PC-9 (cell line): ENCODE data around the gene UXT. TPM values are rescaled to one million over a fixed set of nuclear protein-coding genes. Genes with fewer than 3 reads are reported as not detected.

Experiments
- Bru-seq: library from RNA; stranded (reverse); fragments of 400-500 nt; gene quantifications from one replicate; lab custom pipeline; 2021; lab: Mats Ljungman, UMichigan
- BruChase-seq, 2 experiments: library from RNA; stranded (reverse); fragments of 400-500 nt; gene quantifications; one replicate each; lab custom pipeline; 2021; lab: Mats Ljungman, UMichigan
- BruUV-seq: library from RNA; stranded (reverse); fragments of 400-500 nt; replicated peaks from 2 replicates; lab custom pipeline; 2021; lab: Mats Ljungman, UMichigan
- CTCF ChIA-PET: fragments of 300-600 bp; sonication (Branson Sonifier 250); formaldehyde crosslinking; loops from one replicate; lab custom pipeline; 2022; ENCODE audit warnings: antibody characterized with exemption; lab: Charles Lee
- POLR2A ChIA-PET: fragments of 300-600 bp; sonication (Branson Sonifier 250); formaldehyde crosslinking; loops from one replicate; lab custom pipeline; 2022; ENCODE audit warnings: antibody characterized with exemption; ENCODE audit not compliant: unreplicated experiment; lab: Charles Lee
- DNase-seq, 2 experiments: peaks; one replicate each; pipeline versions ENCODE4 v3.0.0 to v3.0.0-alpha.2; 2015 to 2022; ENCODE audit warnings: mixed read lengths in 1 of 2
- H2AFZ ChIP-seq: fragments of 200-600 bp; sonication (generic); 2 replicates; pipeline ENCODE4 v1.8.1; 2017; ENCODE audit warnings: antibody characterized with exemption
- H3F3A ChIP-seq: fragments of 200-600 bp; sonication (generic); 2 replicates; pipeline ENCODE4 v1.8.1; 2017; ENCODE audit warnings: antibody characterized with exemption, mild to moderate bottlenecking, low read depth; ENCODE audit not compliant: insufficient read depth
- H3K27ac ChIP-seq: fragments of 200-600 bp; sonication (generic); 2 replicates; pipeline ENCODE4 v1.6.1; 2016; ENCODE audit warnings: mixed run types
- H3K27me3 ChIP-seq: fragments of 200-600 bp; sonication (generic); 2 replicates; pipeline ENCODE4 v1.6.1; 2016; ENCODE audit warnings: low read depth, mixed run types; ENCODE audit not compliant: insufficient read depth
- H3K36me3 ChIP-seq: fragments of 200-600 bp; sonication (generic); 2 replicates; pipeline ENCODE4 v1.6.1; 2016; ENCODE audit warnings: low read depth, mixed run types
- H3K4me1 ChIP-seq: fragments of 200-600 bp; sonication (generic); replicated peaks from 2 replicates; pipeline ENCODE4 v1.6.1; 2016; ENCODE audit warnings: mixed run types; ENCODE audit not compliant: insufficient read depth
- H3K4me2 ChIP-seq: fragments of 200-600 bp; sonication (generic); 2 replicates; pipeline ENCODE4 v1.6.1; 2017; ENCODE audit warnings: mixed run types
- H3K4me3 ChIP-seq: fragments of 200-600 bp; sonication (generic); 2 replicates; pipeline ENCODE4 v1.6.1; 2016; ENCODE audit warnings: mixed run types
- H3K79me2 ChIP-seq: fragments of 200-600 bp; sonication (generic); 2 replicates; pipeline ENCODE4 v1.6.1; 2017; ENCODE audit warnings: low read depth, mixed run types
- H3K9me2 ChIP-seq: fragments of 200-600 bp; sonication (generic); 2 replicates; pipeline ENCODE4 v1.8.1; 2017; ENCODE audit warnings: mild to moderate bottlenecking; ENCODE audit not compliant: insufficient read depth
- H3K9me3 ChIP-seq: fragments of 200-600 bp; sonication (generic); 2 replicates; pipeline ENCODE4 v1.8.1; 2016; ENCODE audit warnings: low read depth; ENCODE audit not compliant: insufficient read depth
- H4K20me1 ChIP-seq: fragments of 200-600 bp; sonication (generic); 2 replicates; pipeline ENCODE4 v1.8.1; 2017; ENCODE audit not compliant: insufficient read depth
- CTCF ChIP-seq: fragments of 200-600 bp; sonication (generic); conservative IDR thresholded peaks from 2 replicates; pipeline ENCODE4 v1.6.1; 2017; ENCODE audit warnings: mixed run types, antibody characterized with exemption, mild to moderate bottlenecking, moderate library complexity
- EZH2 ChIP-seq: fragments of 200-600 bp; sonication (generic); IDR thresholded peaks from 2 replicates; pipeline ENCODE4 v1.8.0; 2017; ENCODE audit warnings: antibody characterized with exemption, low read depth
- intact Hi-C: fragments of 100-400 bp; cut with micrococcal nuclease; formaldehyde crosslinking; loops from one replicate; pipeline ENCODE4 v1.10.0; 2022; ENCODE audit not compliant: unreplicated experiment
- long read RNA-seq: library from polyadenylated mRNA; stranded (forward); transcript quantifications from one replicate; pipeline ENCODE4 v2.0.0, GENCODE V29; 2022
- total RNA-seq: library from RNA; stranded (reverse); gene quantifications from 2 replicates; pipeline ENCODE4 v1.2.3, GENCODE V29; 2021

Gene UXT, protein sequence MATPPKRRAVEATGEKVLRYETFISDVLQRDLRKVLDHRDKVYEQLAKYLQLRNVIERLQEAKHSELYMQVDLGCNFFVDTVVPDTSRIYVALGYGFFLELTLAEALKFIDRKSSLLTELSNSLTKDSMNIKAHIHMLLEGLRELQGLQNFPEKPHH
- total RNA-seq, result 46.0 and 53.8 TPM in 2 replicates
- Bru-seq, nascent RNA, result percentile 74 among the genes with signal in this experiment
- percentile 63 among the genes with signal in this experiment for BruChase-seq, experiment 1, labeled RNA remaining after a 2-hour chase
- BruChase-seq, experiment 2, labeled RNA remaining after a 6-hour chase, result percentile 72 among the genes with signal in this experiment
- long read RNA-seq, transcript UXT-202 (6 exons, 701 nt), result minor isoform, 11 of 49 reads
- long read RNA-seq, transcript UXT-201 (7 exons, 574 nt), result major isoform, 35 of 49 reads
- long read RNA-seq, partial matches to known transcripts, result 0 of 49 reads
- long read RNA-seq, other reads (novel, unspliced or antisense), result 2 of 49 reads

GRCh38 chrX:47658684-47659420 lies at the start of gene UXT:
TSS of gene UXT (minus strand) at chrX:47659180. CDS start at chrX:47658927, 253 bp downstream.
- TF ChIP-seq CTCF (no peak), EZH2 (no peak)
- H3K36me3 ChIP-seq, result no peaks in the 10 kb centered on the region
- peak; percentile 74 to 84 for DNase-seq
- H2AFZ ChIP-seq, result peak within 1 kb of the TSS; percentile 62; the same call in 1 of the 2 replicates
- no peaks in the 10 kb centered on the region for H3K4me1 ChIP-seq
- H3K4me3 ChIP-seq, result peak within 1 kb of the TSS; percentile 62
- H3K4me2 ChIP-seq, result peak within 1 kb of the TSS; percentile 69
- ChIA-PET POLR2A (no interaction called here), CTCF (no interaction called here)
- no TSS peak for BruUV-seq
- H3K9me2 ChIP-seq, result no peaks in the 10 kb centered on the region
- H4K20me1 ChIP-seq, result no peaks in the 10 kb centered on the region
- intact Hi-C loops, result loop anchor here (1.0 to 10.0 kb wide), 3 partner anchors 9 to 464 kb away; partner anchors contain the start of genes ARAF, ELK1 and UBA1
- H3K27me3 ChIP-seq, result no peaks in the 10 kb centered on the region
- peaks cover 7% of the 10 kb centered on the region; the same call in 1 of the 2 replicates for H3K79me2 ChIP-seq
- H3K9me3 ChIP-seq, result no peaks in the 10 kb centered on the region
- H3F3A ChIP-seq, result no peaks in the 10 kb centered on the region
- peak within 1 kb of the TSS; percentile 93 for H3K27ac ChIP-seq

DNA sequence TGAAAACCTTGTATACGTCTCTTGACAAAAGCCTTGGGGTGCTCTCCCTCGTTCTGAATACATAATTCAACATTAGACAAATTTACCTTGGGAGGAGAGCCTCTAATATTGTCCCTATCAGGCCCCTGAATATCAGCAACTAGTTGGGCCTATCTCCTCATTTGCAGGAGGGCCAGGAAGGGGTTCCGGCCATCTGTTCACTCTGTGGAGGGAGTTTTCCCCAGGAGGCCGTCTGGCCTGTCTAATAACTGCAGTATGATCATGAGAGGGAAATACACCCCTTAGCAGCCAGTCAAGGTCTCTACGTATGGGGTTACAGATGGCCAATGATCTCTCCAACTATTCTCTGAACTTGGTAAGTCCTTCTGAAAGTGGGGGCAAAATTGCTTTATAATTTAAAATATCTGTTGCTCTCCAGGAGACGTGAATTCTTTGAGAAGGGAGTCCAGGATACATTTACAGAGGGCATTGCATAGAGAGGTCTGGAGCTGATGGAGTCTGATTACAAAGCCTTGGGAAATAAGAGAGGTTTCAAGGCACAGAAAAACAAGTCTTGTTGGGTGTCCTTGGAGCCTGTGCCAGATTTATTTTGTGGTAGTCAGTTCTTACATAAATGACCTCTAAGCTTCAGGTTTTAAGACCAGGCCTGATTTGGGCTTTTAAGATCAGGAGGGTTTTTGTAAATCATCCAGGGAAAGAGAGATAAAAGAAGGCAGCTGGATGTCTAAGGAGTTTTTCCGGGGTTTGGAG lies 48.2 kb upstream of the UXT start:
- CTCF ChIA-PET, result no interaction called here
- BruUV-seq, result no TSS peak

More for the DNA sequence above, 48.2 kb upstream of the UXT start:
- H3F3A ChIP-seq, result no peaks in the 10 kb centered on the region
- H3K79me2 ChIP-seq, result no peaks in the 10 kb centered on the region
- H3K4me2 ChIP-seq, result no peak overlapping the region
- no peak overlapping the region for H3K4me3 ChIP-seq
- H3K9me2 ChIP-seq, result no peaks in the 10 kb centered on the region
- no peak for DNase-seq
- POLR2A ChIA-PET, result no interaction called here
- no peak for TF ChIP-seq EZH2
- TF ChIP-seq CTCF, result no peak
- no peaks in the 10 kb centered on the region for H4K20me1 ChIP-seq
- no peak overlapping the region for H2AFZ ChIP-seq
- no peak overlapping the region for H3K27ac ChIP-seq
- no peaks in the 10 kb centered on the region for H3K36me3 ChIP-seq
- H3K4me1 ChIP-seq, result no peaks in the 10 kb centered on the region
- no peaks in the 10 kb centered on the region for H3K9me3 ChIP-seq
- no peaks in the 10 kb centered on the region for H3K27me3 ChIP-seq
- intact Hi-C loops, result no loop called here
